Astrocyte of the spinal cord (primary cell): ENCODE results near the gene LTO1.
A peak's percentile ranks its signal among the peaks of the same experiment; 100 is the strongest.

Experiments
- DNase-seq: peaks from one replicate; pipeline ENCODE4 v3.0.0; 2011; ENCODE audit warnings: low read depth, low spot score
- H3K4me3 ChIP-seq: 2 replicates; pipeline ENCODE4 v1.5.1; 2011; ENCODE audit warnings: low read depth, mild to moderate bottlenecking, low read length, moderate library complexity
- CTCF ChIP-seq: IDR thresholded peaks from 2 replicates; pipeline ENCODE4 v1.5.1; 2012; ENCODE audit warnings: low read depth, mild to moderate bottlenecking, low read length, inconsistent platforms
- in situ Hi-C: cut with HindIII; loops from 2 replicates; pipeline ENCODE4 v1.10.0; 2017; ENCODE audit warnings: low sequenced_read_pairs

Gene LTO1

GRCh38 chr11:69680688-69681087 lies 5.5 kb upstream of the LTO1 start:
- DNase-seq = no peak
- TF ChIP-seq CTCF = no peak
- in situ Hi-C loops = no loop called here
- no peak overlapping the region for H3K4me3 ChIP-seq

GRCh38 chr11:69677749-69678148 lies 2.6 kb upstream of the LTO1 start:
- no peak overlapping the region for H3K4me3 ChIP-seq
- in situ Hi-C loops = no loop called here

GRCh38 chr11:69674267-69674885 lies 777 bp downstream of the LTO1 start:
- peak; percentile 75 for DNase-seq
- TF ChIP-seq CTCF = no peak
- in situ Hi-C loops = loop anchor here (25.0 kb wide), 1 partner anchor 562 kb away; no protein-coding TSS in a partner anchor
- H3K4me3 ChIP-seq = peak overlapping the region; percentile 86

More at GRCh38 chr11:69677749-69678148, 2.6 kb upstream of the LTO1 start:
- no peak for TF ChIP-seq CTCF
- no peak for DNase-seq

GRCh38 chr11:69671734-69672465 lies 3.3 kb downstream of the LTO1 start:
- no peak overlapping the region for H3K4me3 ChIP-seq
- TF ChIP-seq CTCF = no peak
- no peak for DNase-seq
- in situ Hi-C loops = loop anchor here (25.0 kb wide), 1 partner anchor 560 kb away; no protein-coding TSS in a partner anchor

GRCh38 chr11:69670158-69670845 lies 4.9 kb downstream of the LTO1 start:
- DNase-seq = peak; percentile 85
- in situ Hi-C loops = loop anchor here (25.0 kb wide), 1 partner anchor 558 kb away; no protein-coding TSS in a partner anchor
- TF ChIP-seq CTCF = peak; percentile 97
- no peak overlapping the region for H3K4me3 ChIP-seq

GRCh38 chr11:69669486-69669885 lies 5.7 kb downstream of the LTO1 start:
- in situ Hi-C loops = loop anchor here (25.0 kb wide), 1 partner anchor 557 kb away; no protein-coding TSS in a partner anchor
- no peak overlapping the region for H3K4me3 ChIP-seq
- no peak for TF ChIP-seq CTCF
- DNase-seq = no peak
